Neutrophil (primary cell): Measurements from ENCODE around the gene CCNT1.

ENCODE experiments used
- H3K27ac ChIP-seq: fragments of 200-600 bp; sonication (generic); 2 replicates; pipeline ENCODE4 v1.5.1; 2016; ENCODE audit warnings: mild to moderate bottlenecking, moderate library complexity
- H3K27me3 ChIP-seq: fragments of 200-600 bp; sonication (generic); 2 replicates; pipeline ENCODE4 v1.6.0; 2016; ENCODE audit warnings: mild to moderate bottlenecking
- H3K36me3 ChIP-seq: fragments of 200-600 bp; sonication (generic); 2 replicates; pipeline ENCODE4 v1.5.1; 2017
- H3K4me1 ChIP-seq, 2 experiments: fragments of 200-600 bp in 1 of 2; sonication (generic) in 1 of 2; 1 replicate in 1 of 2; 2 replicates in 1 of 2; pipeline versions ENCODE4 v1.5.1 to v1.6.1; 2013 to 2016; ENCODE audit warnings: low read depth in 1 of 2, low read length in 1 of 2, mild to moderate bottlenecking in 1 of 2, moderate library complexity in 1 of 2; ENCODE audit not compliant: control insufficient read depth in 1 of 2, insufficient read depth in 1 of 2
- H3K4me3 ChIP-seq, 2 experiments: fragments of 200-600 bp in 1 of 2; sonication (generic) in 1 of 2; 1 replicate in 1 of 2; 2 replicates in 1 of 2; pipeline ENCODE4 v1.5.1; 2013 to 2016; ENCODE audit warnings: low read depth in 1 of 2, low read length in 1 of 2, mild to moderate bottlenecking in 1 of 2, moderate library complexity in 1 of 2
- H3K9me3 ChIP-seq: fragments of 200-600 bp; sonication (generic); 2 replicates; pipeline ENCODE4 v1.5.1; 2016
- CTCF ChIP-seq: fragments of 200-600 bp; sonication (generic); IDR thresholded peaks from 2 replicates; pipeline ENCODE4 v1.5.1; 2016; ENCODE audit warnings: antibody characterized with exemption

The CCNT1 gene

GRCh38 chr12:48680861-48681260 lies 35.6 kb downstream of the CCNT1 start:
- Histone ChIP-seq H3K27ac (peak overlapping the region; percentile 87), H3K27me3 (no peaks in the 10 kb centered on the region), H3K36me3 (peaks cover 5% of the 10 kb centered on the region), H3K4me1 (peaks cover 55 to 56% of the 10 kb centered on the region in 2 experiments), H3K4me3 (peak overlapping the region; percentile 83 to 95), H3K9me3 (no peaks in the 10 kb centered on the region)
- no peak for TF ChIP-seq CTCF

GRCh38 chr12:48678551-48679185 lies 37.8 kb downstream of the CCNT1 start:
- peaks cover 5% of the 10 kb centered on the region for H3K36me3 ChIP-seq
- H3K27ac ChIP-seq = peak overlapping the region; percentile 62
- no peak overlapping the region for H3K4me3 ChIP-seq
- H3K4me1 ChIP-seq = peaks cover 55 to 56% of the 10 kb centered on the region in 2 experiments
- no peaks in the 10 kb centered on the region for H3K27me3 ChIP-seq
- H3K9me3 ChIP-seq = no peaks in the 10 kb centered on the region
- no peak for TF ChIP-seq CTCF

- H3K36me3 ChIP-seq = peaks cover 71% of the 10 kb centered on the region
- TF ChIP-seq CTCF = no peak
- H3K4me1 ChIP-seq = no peaks in the 10 kb centered on the region
- H3K27me3 ChIP-seq = no peaks in the 10 kb centered on the region
- no peak overlapping the region for H3K27ac ChIP-seq
- H3K9me3 ChIP-seq = no peaks in the 10 kb centered on the region
- no peak overlapping the region for H3K4me3 ChIP-seq
Observed at GRCh38 chr12:48671231-48671856, 45.2 kb downstream of the CCNT1 start.

DNA sequence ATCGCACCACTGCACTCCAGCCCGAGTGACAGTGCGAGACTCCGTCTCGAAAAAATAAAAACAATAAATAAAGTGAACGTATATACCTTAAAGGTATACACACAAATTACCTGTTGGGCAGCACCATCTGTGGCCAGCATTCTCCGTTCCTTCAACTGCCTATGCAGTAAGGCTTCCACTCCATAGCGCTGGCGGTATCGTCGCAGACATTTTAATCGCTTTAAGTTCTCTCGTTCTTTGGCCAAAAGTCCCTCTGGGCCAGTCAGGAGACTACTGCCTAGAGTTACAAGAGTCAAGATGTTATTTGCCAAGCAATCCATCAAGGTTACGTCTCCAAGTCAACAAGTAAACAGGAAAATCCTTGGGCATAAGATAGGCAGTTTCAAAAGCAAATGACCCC lies 47.5 kb downstream of the CCNT1 start:
- Histone ChIP-seq H3K4me3 (no peak overlapping the region), H3K27me3 (no peaks in the 10 kb centered on the region), H3K36me3 (peaks cover 79% of the 10 kb centered on the region), H3K9me3 (no peaks in the 10 kb centered on the region), H3K27ac (no peak overlapping the region), H3K4me1 (no peaks in the 10 kb centered on the region)
- no peak for TF ChIP-seq CTCF

DNA sequence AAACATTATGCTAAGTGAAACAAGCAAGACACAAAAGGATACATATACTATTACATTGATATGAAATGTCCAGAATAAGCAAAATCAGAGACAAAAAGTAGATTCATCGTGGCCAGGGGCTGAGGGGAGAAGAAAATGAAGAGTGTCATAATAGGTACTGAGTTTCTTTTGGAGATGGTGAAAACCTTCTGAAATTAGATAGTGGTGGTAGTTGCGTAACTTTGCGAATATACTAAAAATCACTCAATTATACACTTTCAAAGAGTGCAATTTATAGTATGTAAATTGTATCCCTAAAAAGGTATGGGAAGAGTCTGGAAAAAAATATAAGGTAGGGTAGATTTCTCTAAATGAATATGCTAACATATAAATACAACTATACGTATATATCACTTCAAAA lies 56.6 kb downstream of the CCNT1 start:
- Histone ChIP-seq H3K9me3 (no peaks in the 10 kb centered on the region), H3K27me3 (no peaks in the 10 kb centered on the region), H3K27ac (no peak overlapping the region), H3K4me1 (no peaks in the 10 kb centered on the region), H3K4me3 (no peak overlapping the region), H3K36me3 (peaks cover 75% of the 10 kb centered on the region)
- TF ChIP-seq CTCF = no peak
